Endothelial cell of umbilical vein (primary cell): ENCODE results near the gene VARS1. TPM values are rescaled to one million over a fixed set of nuclear protein-coding genes. Genes with fewer than 3 reads are reported as not detected.

Experiments
- BruUV-seq: library from RNA; stranded (reverse); fragments of 400-500 nt; replicated peaks from 2 replicates; lab custom pipeline; 2021; lab: Mats Ljungman, UMichigan
- CTCF ChIA-PET: fragments of 300-600, 350-600 bp; sonication (Branson Sonifier 250); formaldehyde crosslinking; loops from one replicate; lab custom pipeline; 2021; ENCODE audit warnings: antibody characterized with exemption, inconsistent platforms; lab: Charles Lee
- POLR2A ChIA-PET: fragments of 300-600, 350-600 bp; sonication (Branson Sonifier 250); formaldehyde crosslinking; loops from one replicate; lab custom pipeline; 2021; ENCODE audit warnings: antibody characterized with exemption, inconsistent platforms; lab: Charles Lee
- DNase-seq: peaks from one replicate; pipeline ENCODE4 v3.0.0-alpha.2; 2011; ENCODE audit warnings: low read depth, low spot score
- FAIRE-seq: peaks from 2 replicates; lab custom pipeline; 2011; peaks lifted over from hg19 to GRCh38; lab: Jason Lieb, UNC
- H2AFZ ChIP-seq: 2 replicates; pipeline ENCODE4 v1.6.0; 2012; ENCODE audit warnings: low read depth, low read length, control low read depth, inconsistent platforms
- H3K27ac ChIP-seq: 2 replicates; pipeline ENCODE4 v1.5.1; 2011; ENCODE audit warnings: low read depth, mild to moderate bottlenecking, control low read depth, low read length, moderate library complexity; ENCODE audit not compliant: insufficient read depth
- H3K27me3 ChIP-seq, 2 experiments: 2 replicates each; pipeline versions ENCODE4 v1.6.0 to v1.6.1; 2011; ENCODE audit warnings: low read length in 2 of 2, mixed read lengths in 1 of 2; ENCODE audit not compliant: control insufficient read depth in 2 of 2, insufficient read depth in 2 of 2
- H3K36me3 ChIP-seq, 2 experiments: 2 replicates in 1 of 2; 3 replicates in 1 of 2; pipeline ENCODE4 v1.5.1; 2011; ENCODE audit warnings: low read length in 2 of 2, mild to moderate bottlenecking in 1 of 2, moderate library complexity in 1 of 2; ENCODE audit not compliant: control insufficient read depth in 2 of 2, insufficient read depth in 2 of 2; ENCODE audit errors: extremely low read depth in 1 of 2
- H3K4me1 ChIP-seq: 3 replicates; pipeline ENCODE4 v1.5.1; 2011; ENCODE audit warnings: mild to moderate bottlenecking, low read length; ENCODE audit not compliant: control insufficient read depth, insufficient read depth; ENCODE audit errors: extremely low read depth
- H3K4me2 ChIP-seq: 2 replicates; pipeline ENCODE4 v1.6.1; 2011; ENCODE audit warnings: low read length, control low read depth, mixed read lengths; ENCODE audit not compliant: insufficient read depth
- H3K4me3 ChIP-seq, 3 experiments: fragments of 200-600 bp in 1 of 3; sonication (generic), shearing (Covaris generic) in 1 of 3; replicated peaks in 1 of 3; 2 replicates each; pipeline ENCODE4 v1.5.1; 2011 to 2016; ENCODE audit warnings: control low read depth in 3 of 3, low read length in 3 of 3, mild to moderate bottlenecking in 2 of 3, inconsistent platforms in 1 of 3, low read depth in 1 of 3, moderate library complexity in 1 of 3; ENCODE audit not compliant: insufficient read depth in 1 of 3
- H3K79me2 ChIP-seq: 2 replicates; pipeline ENCODE4 v1.6.0; 2012; ENCODE audit warnings: low read length, inconsistent platforms; ENCODE audit not compliant: control insufficient read depth, insufficient read depth
- H3K9ac ChIP-seq: replicated peaks from 2 replicates; pipeline ENCODE3; 2011; ENCODE audit warnings: low read length, control low read depth; ENCODE audit not compliant: insufficient read depth; ENCODE audit errors: extremely low read depth
- H3K9me1 ChIP-seq: replicated peaks from 3 replicates; pipeline ENCODE4 v1.6.0; 2011; ENCODE audit warnings: mild to moderate bottlenecking, low read length; ENCODE audit not compliant: control insufficient read depth, insufficient read depth; ENCODE audit errors: extremely low read depth
- H3K9me3 ChIP-seq: replicated peaks from 2 replicates; pipeline ENCODE4 v1.5.1; 2012; ENCODE audit warnings: low read length, inconsistent platforms; ENCODE audit not compliant: control insufficient read depth, insufficient read depth
- H4K20me1 ChIP-seq: replicated peaks from 2 replicates; pipeline ENCODE3; 2011; ENCODE audit warnings: mild to moderate bottlenecking, low read length; ENCODE audit not compliant: control insufficient read depth, insufficient read depth; ENCODE audit errors: extremely low read depth
- GATA2 ChIP-seq: IDR thresholded peaks from 2 replicates; pipeline ENCODE4 v1.7.0; 2011; ENCODE audit warnings: low read depth, mild to moderate bottlenecking, moderate library complexity, mixed read lengths, low read length; ENCODE audit not compliant: insufficient read length, insufficient read depth
- JUN ChIP-seq: IDR thresholded peaks from 2 replicates; pipeline ENCODE4 v1.6.1; 2011; ENCODE audit warnings: borderline replicate concordance, low read depth; ENCODE audit not compliant: insufficient read length, insufficient read depth
- POLR2AphosphoS5 ChIP-seq: IDR thresholded peaks from 2 replicates; pipeline ENCODE4 v1.6.1; 2012; ENCODE audit warnings: low read depth, mild to moderate bottlenecking, control low read depth, low read length, moderate library complexity; ENCODE audit not compliant: insufficient read depth
- dilution Hi-C: fragments of 300-500 bp; cut with MboI; formaldehyde crosslinking; loops from one replicate; pipeline ENCODE4 v1.15.0; 2019; ENCODE audit warnings: low sequenced_read_pairs; ENCODE audit not compliant: extremely low pct_ligation_motif_present
- intact Hi-C: fragments of 100-400 bp; cut with micrococcal nuclease; formaldehyde crosslinking; loops from one replicate; pipeline ENCODE4 v1.10.0; 2022
- polyA plus RNA-seq, 4 experiments: library from polyadenylated mRNA; depleted of rRNA in 3 of 4; stranded (reverse) in 3 of 4; unstranded in 1 of 4; fragments of >200 nt; gene quantifications; 2 replicates each; pipeline versions ENCODE4 v1.2.1 to v1.2.3, GENCODE V29; 2011 to 2012; ENCODE audit warnings: missing spikeins in 1 of 4
- total RNA-seq: library from RNA; stranded (reverse); gene quantifications from 2 replicates; pipeline ENCODE4 v1.2.3, GENCODE V29; 2021
- TF ChIP-seq, protein P1 (sequence below), 2 donors: IDR thresholded peaks; 1 replicate in 1 of 2; 2 replicates in 1 of 2; pipeline ENCODE4 v1.5.1; 2011; ENCODE audit warnings: low read length in 2 of 2, mild to moderate bottlenecking in 2 of 2, moderate library complexity in 2 of 2, control low read depth in 1 of 2, inconsistent platforms in 1 of 2, low read depth in 1 of 2; ENCODE audit not compliant: insufficient read depth in 1 of 2; ENCODE audit errors: extremely low read depth in 1 of 2

The VARS1 gene
- total and polyA plus RNA-seq, 2 donors (not counting 3 experiments of a cell fraction or from before 2014, with no cell fraction given) = 37.4 to 121 TPM

DNA sequence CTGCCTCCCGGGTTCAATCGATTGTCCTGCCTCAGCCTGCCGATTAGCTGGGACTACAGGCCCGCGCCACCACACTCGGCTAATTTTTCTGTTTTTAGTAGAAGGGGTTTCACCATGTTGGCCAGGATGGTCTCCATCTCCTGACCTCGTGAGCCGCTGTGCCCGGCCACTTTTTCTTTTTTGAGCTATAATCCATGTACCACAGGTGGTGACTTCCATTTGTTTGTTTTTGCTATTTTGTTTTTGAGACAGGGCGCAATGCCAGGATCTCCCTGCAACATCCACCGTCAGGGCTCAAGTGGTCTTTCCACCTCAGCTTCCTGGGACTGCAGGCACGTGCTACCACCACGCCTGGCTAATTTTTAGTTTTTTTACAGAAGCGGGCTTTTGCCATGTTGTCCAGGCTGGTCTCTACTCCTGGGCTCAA, 40.5 kb upstream of the VARS1 start:
- DNase-seq (no peak), FAIRE-seq (peak; percentile 33)
- Histone ChIP-seq H3K9me3 (no peaks in the 10 kb centered on the region), H3K79me2 (peaks cover 50% of the 10 kb centered on the region), H3K4me2 (peak overlapping the region; percentile 86), H3K9ac (peak overlapping the region; percentile 99), H3K9me1 (no peaks in the 10 kb centered on the region), H3K4me1 (peaks cover 28% of the 10 kb centered on the region), H3K27me3 (no peaks in the 10 kb centered on the region), H3K27ac (peak overlapping the region; percentile 38), H4K20me1 (peaks cover 8% of the 10 kb centered on the region), H3K4me3 (peak overlapping the region; percentile 38 to 98 (median 81)), H3K36me3 (peaks cover 21 to 27% of the 10 kb centered on the region in 2 experiments), H2AFZ (no peak overlapping the region)
- intact Hi-C loops = loop anchor here (10.0 kb wide), 1 partner anchor 119 kb away; the partner anchor contains the start of genes NELFE and SKIC2
- POLR2A ChIA-PET = interaction anchor here (0.6 to 1.6 kb wide), 5 partner anchors 8 to 61 kb away, joined by 3 to 7 read pairs (median 4); partner anchors contain the start of genes EHMT2 and HSPA1B
- dilution Hi-C loops = no loop called here
- no peak for TF ChIP-seq GATA2
- TF ChIP-seq JUN = no peak
- TF ChIP-seq, protein P1, sequence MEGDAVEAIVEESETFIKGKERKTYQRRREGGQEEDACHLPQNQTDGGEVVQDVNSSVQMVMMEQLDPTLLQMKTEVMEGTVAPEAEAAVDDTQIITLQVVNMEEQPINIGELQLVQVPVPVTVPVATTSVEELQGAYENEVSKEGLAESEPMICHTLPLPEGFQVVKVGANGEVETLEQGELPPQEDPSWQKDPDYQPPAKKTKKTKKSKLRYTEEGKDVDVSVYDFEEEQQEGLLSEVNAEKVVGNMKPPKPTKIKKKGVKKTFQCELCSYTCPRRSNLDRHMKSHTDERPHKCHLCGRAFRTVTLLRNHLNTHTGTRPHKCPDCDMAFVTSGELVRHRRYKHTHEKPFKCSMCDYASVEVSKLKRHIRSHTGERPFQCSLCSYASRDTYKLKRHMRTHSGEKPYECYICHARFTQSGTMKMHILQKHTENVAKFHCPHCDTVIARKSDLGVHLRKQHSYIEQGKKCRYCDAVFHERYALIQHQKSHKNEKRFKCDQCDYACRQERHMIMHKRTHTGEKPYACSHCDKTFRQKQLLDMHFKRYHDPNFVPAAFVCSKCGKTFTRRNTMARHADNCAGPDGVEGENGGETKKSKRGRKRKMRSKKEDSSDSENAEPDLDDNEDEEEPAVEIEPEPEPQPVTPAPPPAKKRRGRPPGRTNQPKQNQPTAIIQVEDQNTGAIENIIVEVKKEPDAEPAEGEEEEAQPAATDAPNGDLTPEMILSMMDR (IDR thresholded peaks at IDR 0.05; ENCODE audit: extremely low read depth in 1 of 2, insufficient read depth in 1 of 2, low read depth in 1 of 2, low read length in 2 of 2) = no peak
- peak; percentile 35 for TF ChIP-seq POLR2AphosphoS5
- BruUV-seq = TSS peak; percentile 30
- CTCF ChIA-PET = interaction anchor here (1.0 to 1.5 kb wide), 4 partner anchors 24 to 105 kb away, joined by 3 to 7 read pairs (median 4); no protein-coding TSS in a partner anchor
